GM11168 (cell line): ENCODE results near the gene TIMP4.

Source experiments
- in situ Hi-C: fragments of 300-500 bp; cut with MboI; formaldehyde crosslinking; loops from one replicate; pipeline ENCODE4 v1.12.0; 2022; ENCODE audit warnings: low sequenced_read_pairs; ENCODE audit not compliant: unreplicated experiment

The TIMP4 gene

DNA sequence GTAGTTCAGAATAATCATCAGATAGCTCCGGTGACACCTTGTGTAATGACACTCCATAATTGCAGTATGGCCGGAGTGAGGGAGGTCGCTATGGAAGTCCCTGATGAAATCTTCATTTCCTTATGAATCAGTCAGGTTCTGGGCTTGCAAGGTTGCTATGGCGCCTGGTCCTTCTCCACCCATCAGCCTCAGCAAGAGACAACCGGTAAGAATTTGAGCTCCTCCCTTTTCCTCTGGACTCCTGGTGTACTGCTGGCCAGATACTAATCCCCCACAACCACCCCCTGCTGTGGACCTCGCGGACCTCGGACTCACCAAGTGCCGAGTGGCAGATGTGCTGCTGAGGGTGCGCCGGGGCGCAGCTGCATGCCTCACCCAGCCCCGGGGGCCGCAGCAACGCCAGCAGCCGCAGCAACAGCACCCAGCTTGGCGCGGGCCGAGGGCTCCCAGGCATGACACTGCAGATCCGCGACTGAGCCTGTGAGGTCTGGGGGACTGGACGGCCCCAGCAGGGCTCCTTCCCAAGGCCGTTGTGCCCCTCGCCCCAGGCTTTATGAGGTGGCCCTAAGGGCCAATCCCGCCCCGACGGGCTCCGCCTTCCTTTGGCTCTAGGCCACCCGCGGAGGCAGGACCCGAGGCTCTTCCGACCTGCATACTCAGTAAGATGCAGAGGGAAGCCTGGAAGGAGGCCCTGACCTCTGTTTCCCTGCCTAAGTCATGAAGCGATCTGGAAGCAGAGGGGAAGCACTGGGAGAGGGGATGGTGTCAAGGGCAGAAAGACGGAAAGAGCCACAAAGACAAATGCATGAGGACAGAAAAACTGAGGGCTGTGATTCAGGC is at the start of gene TIMP4:
TSS of gene TIMP4 (minus strand) at position 526 of the 840 bp plus-strand sequence. CDS start at position 454, 72 bp downstream.
- in situ Hi-C loops = no loop called here

DNA sequence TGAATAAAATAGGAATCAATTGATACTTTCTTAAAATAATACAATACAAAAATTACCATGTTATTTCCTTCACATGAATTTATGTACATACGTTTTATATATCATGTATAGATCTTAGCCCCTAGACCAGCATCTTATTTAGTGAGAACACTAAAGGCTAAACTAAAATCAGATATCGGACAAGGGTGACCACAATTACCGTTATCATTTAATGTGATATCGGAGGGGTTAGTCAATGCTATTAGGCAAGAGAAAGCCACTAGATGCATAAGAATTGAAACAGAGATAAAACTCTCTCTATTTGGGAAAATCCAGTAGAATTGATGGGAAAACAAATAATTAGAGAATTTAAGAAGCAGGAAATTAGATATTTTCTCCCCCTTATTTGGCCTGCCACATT is 46.5 kb upstream of the TIMP4 start:
- in situ Hi-C loops = no loop called here

DNA sequence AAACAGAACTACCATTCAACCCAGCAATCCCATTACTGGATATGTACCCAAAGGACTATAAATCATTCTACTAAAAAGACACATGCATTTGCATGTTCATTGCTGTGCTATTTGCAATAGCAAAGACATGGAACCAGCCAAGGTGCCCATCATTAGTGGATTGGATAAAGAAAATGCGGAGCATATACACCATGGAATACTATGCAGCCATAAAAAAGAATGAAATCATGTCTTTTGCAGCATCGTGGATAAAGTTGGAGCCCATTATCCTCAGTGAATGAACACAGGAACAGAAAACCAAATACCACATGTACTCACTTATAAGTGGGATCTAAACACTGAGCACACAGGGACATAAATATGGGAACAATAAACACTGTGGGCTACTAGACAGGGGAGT is 43.1 kb upstream of the TIMP4 start:
- in situ Hi-C loops = no loop called here

DNA sequence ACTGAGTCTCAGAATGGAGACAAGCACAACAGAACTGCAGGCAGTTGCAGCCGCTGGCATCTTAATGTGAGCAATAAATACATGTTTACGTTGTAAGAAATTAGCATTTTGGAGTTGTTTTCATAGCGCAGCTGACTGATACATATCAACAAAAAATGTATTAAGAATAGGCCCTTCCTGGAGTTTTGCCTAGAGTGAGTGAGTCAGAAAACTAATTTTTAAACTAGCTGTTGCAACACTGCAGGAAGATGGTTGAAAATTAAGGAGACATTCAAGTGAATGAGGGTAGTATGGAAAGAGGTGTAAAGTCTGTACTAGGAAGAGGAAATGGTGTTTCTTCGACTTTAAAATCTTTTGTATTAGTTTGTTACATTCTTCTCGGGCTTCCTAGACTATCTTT is 39.6 kb upstream of the TIMP4 start:
- in situ Hi-C loops = no loop called here

DNA sequence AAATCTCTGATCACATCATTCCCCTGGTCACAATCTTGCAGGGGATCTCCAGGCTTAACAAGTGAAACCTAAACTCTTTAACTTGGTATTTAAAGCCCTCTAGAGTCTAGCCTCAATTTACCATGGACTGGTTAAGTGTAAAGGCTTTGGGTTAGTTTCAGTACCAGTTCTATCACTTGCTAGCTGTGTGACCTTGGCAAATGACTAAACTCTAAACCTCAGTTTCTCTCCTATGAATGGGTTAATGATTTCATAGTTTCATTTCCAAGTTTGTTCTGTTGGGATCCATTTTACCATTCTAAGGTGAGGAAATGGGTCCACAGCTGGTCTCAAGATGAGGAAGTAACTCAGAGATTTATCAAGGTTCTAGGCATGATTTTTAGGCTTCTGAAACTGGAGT is 38.8 kb upstream of the TIMP4 start:
- in situ Hi-C loops = no loop called here

DNA sequence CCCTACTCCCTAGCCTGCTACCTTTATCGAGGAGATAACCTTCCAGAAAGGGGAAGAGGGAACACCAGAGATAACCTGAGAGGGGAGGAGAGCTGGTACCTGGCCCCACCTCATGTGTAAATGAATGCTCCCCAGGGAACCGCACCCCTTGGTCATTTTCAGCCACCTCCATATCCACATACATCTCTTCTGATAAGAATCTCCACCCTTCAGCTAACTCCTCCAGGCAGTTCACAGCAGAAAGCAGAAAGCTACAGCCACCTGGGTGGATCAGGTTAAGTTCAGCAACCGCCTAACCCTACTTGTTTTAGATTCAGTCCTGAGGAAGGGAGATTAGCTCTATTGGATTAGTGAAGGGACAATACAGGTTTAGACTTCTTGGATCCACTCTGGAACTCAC is 38.0 kb upstream of the TIMP4 start:
- in situ Hi-C loops = no loop called here

DNA sequence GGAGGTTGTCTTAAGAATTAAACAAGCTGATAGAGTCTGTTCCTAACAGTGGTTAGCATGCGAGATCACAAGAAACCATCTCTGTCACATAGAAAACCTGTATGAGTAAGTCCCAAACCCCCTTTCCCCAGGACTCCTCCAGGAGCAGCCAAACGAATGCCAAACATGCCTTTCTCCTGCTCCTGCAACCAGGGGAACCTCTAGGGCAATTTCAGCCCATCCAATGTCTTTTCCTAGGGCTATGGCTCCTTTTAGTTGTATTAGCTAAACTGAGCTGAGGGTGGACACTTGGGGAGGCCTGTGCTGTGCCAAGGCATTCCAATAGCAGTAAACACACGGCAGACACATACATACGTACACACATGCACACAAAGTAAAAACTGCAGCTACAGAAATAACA is 36.5 kb upstream of the TIMP4 start:
- in situ Hi-C loops = no loop called here

DNA sequence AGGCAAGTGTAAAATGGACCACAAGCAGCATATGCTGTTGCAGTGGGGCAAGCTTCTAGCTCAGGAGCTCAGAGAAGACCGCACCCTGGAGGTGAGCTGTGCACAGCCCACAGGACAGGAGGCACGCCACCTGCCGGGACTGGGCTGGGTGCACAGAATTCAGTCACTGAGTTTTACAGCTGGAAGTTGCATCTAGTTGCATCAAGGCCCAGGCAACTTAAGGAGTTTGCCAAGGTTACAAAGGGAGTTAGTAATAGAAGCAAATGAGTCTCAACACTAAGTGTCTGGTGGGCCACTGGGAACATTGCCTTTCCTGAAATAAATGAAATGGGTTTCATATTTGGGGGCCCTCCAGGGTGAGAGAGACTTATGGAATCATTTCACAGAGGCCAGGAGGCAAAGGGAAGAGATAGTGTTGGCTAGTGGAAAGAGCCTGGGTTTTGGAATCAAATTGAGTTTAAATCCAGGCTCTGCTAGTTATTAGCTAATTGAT is 36.0 kb upstream of the TIMP4 start:
- in situ Hi-C loops = no loop called here

DNA sequence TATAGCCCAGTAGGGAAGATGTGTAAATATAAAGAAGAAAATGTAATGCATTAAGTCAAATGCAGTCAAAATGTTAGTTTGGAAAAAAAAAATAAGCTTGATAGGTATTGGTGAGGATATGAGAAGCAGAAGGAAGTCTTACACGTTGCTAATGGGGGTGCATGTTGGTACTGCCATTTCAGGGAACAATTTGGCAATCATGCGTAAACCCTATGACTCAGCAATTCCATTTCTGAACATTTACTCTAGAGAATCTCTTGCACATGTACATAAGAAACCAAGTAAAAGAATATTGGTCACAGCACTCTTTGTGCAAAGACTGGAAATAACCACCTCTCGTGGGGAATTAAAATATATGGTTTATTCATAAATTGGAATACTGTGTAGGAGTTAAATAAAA is 35.5 kb upstream of the TIMP4 start:
- in situ Hi-C loops = no loop called here

DNA sequence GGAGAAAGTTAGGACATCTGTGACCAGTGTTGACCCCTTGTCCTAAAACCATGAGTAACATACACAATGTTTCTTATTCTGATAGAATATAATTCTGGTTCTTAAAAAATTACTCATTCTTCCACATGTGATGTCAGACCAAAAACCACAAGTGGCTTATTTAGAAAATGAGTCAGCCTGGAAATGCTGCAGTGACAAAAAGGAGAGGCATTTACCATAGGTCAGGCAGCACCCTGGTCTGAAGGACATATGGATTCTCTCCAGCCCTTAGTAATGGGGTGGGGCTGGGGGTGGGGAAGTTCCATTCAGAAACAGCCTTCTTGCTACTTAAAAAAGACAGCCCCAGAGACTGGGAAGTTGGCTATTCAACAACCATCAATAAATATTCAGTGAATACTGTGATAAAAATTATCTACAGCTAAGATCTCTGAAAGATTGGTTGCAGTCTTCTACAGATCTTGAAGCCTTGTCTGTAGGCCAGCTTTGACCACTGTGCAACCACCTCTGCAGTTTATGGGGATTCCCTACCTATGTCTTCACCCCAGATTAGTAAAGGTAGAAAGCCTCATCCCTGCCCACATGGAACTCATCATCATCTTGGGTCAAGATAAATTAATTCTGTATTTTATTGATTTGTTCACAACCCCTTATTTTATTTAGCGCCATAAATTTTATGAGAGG is 34.9 kb upstream of the TIMP4 start:
- in situ Hi-C loops = no loop called here

DNA sequence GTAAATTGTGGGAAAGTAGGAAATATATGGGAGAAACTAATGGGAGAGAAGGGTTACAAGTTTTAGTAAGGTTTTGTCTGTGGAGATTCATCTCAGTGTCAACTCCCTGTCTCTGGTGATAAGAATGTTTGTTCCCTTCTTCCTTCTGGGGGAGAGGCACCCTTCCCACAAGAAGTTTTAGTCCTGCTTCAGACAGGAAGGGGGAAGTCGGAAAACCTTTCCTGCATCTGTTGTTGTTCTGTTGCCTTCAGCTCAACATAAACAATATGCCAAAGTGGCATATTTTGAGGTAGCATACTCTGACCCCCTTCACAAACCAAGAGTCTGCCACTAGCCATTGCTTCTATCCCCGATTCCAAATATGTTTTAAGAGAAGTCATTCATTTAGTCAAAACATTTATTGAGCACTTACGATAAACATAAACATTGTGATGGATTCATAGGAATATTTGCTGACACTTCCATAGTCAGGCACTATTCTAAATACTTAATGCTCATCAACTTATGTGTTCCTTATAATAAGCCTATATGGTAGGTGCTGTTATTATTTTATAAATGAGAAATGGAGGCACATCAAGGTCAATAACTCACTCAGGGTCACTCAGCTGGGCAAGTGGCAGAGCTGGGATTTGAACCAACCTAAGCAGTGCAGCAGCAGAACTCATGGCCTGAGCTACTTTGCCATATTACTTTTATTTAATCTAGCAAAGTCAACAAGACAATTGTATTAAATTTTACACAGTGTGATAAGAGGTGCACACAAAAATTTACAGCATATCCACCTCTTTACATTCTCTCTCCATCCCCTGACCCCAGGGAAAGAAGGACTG is 34.2 kb upstream of the TIMP4 start:
- in situ Hi-C loops = no loop called here

DNA sequence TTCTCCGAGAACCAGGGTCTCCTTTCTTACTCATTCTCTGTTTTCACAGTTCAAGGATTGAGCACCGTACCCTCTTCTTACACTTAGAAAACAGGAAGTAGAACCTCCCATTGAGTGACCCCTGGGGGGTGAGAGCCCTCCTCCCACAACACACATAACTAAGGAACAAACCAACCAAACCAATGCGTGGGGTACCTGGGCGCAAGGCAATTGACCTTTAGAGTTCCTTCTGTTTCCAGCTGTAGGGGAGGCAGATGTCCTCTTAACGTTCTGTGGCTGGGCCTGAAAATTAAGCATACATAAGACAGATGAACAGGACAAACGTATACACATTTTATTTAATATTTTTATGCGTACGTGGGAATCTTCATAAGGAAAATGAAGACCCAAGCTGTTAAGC is 33.5 kb upstream of the TIMP4 start:
- in situ Hi-C loops = no loop called here

DNA sequence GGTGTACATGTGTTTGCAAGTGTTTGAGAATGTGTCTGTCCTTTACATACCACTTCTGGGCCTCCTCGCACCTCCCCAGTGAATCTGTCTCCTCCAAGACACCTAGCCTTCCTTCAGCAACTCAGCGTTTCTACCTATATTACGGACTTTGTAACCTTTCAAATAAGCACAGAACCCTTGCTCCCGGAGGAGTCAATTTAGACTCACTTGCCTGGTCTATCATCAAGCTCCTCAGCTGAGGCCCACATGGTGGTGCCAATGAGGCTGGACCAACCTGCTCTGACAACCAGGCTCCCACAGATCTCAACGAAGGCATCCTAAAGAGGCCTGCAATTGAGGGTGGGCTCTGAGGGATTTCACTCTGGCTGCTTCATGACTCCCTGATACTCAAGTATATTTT is 32.8 kb upstream of the TIMP4 start:
- in situ Hi-C loops = no loop called here

DNA sequence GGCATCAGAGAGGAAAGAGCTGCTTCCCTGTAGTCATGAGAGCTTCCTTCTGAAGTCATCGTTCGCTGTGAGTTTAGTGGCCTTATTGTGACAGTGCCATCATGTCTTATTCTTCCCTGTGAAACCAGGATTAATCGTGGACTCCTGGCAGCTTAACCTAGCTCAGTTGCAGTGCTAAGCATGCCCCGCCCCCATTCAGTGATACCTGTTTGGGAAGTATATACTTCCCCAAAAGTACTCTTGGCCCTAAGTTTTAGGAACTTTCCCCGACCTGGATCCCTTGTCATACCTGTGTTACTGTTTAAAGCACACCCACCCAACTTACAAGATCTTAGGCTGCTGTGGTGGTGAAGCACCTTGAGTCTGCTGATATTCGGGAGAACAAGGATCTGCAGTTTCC is 32.1 kb upstream of the TIMP4 start:
- in situ Hi-C loops = no loop called here

DNA sequence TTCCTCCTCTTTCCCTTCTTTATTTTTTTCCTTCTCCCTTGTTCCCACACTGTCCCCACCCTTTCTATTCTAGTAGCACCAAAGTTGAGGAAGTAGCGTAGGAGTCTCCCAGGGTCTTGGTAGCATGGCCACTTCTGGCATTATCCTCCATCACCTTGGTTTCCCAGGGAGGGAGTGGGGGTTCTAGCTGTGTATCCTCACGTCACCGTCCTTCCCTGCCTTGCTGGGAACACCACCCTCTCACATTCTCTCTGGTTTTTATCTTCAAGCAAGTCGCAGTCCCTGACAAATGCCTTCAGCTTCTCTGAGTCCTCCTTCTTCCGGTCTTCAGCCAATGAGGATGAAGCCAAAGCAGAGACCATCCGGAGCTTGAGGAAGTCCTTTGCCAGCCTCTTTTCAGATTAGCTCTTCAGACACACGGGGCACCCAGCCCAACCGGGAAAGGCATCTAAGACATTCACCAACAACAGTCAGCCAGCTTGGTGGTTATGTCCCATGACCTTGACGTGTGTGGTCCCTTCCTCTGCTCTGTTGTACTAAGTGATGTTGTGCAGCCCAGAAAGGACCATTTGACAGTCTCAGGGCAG is 31.6 kb upstream of the TIMP4 start:
- in situ Hi-C loops = no loop called here

DNA sequence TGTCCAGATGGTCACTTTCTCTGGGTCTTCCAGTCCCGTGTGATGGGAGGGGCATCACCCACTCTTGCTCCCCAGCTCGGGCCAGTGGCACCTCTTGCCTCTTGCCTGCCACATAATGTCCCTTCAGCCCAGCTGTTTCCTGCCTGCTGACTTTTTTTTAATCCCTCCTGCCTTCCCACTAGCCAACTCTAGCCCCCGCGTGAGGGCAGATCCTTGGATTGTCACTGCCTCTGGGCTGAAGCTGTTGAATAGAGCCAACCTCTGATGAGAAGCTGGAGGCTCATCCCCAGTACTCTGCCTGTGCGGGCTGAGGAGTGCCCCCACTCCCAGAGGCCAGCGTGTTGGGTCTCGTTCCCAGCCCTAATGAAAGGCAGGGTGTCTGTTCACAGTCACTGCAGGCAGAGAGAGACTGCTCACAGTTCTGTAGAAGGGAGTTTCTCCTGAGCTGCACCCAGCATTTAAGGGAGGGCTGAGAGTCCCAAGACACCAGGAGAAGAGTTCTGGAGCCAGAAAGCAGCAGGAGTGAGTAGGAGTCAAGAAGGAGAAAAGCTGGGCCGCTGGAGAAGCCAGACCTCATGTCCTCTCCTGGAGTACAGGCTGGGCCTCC is 30.1 kb upstream of the TIMP4 start:
- in situ Hi-C loops = no loop called here

DNA sequence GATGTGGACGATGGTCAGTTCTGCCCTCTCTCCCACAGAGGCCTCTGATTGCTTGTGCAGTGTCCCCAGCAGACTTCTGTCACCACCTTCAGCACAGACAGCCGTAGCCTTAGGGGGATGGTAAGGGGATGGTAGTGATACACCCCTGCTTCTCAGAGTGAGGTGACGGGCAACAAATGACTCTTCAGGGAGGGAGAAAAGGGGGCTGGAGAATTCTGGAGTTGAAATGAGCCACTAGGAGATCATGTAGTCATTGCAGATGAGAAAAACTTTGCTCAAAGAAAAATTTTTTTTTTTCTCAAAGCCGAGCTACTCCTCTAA is 29.6 kb upstream of the TIMP4 start:
- in situ Hi-C loops = no loop called here

DNA sequence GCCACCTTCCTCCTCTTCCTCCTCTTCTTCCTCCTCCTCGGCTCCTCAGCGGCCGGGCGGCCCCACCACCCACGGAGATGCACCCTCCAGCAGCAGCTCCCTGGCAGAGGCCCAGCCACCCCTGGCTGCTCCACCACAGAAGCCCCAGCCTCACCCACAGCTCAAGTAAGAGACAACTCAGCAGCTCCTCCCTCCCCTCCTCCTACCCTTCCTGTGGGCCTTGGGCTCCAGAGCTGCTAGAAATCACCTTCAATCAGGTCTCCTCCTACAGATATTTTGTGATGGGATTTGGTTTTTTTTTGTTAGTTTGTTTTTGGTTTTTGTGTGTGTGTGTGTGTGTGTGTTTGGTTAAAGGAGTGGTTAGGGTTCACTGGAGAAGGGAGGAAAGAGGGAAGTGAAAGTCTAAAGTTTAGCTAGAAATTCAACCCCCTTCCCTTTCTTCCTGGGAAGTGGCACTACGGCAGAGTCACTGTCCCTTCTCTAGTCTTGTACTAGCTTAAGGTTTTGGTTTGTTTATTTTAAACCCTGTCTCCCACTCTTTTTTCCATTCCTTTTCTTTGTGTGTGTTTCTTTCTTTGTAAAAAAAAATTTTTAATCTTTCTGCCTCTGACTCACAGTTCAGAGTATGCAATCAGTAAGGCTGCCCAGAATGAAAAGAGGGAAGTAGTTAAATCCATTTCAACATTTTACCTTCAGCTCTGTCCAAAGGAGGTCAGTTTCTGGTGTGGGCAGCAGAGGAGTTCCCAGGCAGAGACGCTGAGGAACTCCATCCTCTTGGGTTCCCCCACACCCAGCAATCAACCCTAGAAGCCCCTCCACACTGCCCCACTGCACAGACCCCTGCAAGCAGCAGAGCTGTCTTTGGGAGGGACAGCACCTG is 29.0 kb upstream of the TIMP4 start:
- in situ Hi-C loops = no loop called here
